Measurements from ENCODE around the gene HDAC9. TPM values are rescaled to one million over a fixed set of nuclear protein-coding genes. Genes with fewer than 3 reads are reported as not detected.

HDAC9 gene
- total RNA-seq, 1 experiment from 2014 or later, result 14.7 TPM

GRCh38 chr7:18488049-18488448 is 7.5 kb upstream of the HDAC9 start:
- TF ChIP-seq, protein P1, sequence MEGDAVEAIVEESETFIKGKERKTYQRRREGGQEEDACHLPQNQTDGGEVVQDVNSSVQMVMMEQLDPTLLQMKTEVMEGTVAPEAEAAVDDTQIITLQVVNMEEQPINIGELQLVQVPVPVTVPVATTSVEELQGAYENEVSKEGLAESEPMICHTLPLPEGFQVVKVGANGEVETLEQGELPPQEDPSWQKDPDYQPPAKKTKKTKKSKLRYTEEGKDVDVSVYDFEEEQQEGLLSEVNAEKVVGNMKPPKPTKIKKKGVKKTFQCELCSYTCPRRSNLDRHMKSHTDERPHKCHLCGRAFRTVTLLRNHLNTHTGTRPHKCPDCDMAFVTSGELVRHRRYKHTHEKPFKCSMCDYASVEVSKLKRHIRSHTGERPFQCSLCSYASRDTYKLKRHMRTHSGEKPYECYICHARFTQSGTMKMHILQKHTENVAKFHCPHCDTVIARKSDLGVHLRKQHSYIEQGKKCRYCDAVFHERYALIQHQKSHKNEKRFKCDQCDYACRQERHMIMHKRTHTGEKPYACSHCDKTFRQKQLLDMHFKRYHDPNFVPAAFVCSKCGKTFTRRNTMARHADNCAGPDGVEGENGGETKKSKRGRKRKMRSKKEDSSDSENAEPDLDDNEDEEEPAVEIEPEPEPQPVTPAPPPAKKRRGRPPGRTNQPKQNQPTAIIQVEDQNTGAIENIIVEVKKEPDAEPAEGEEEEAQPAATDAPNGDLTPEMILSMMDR (conservative IDR thresholded peaks at IDR 0.05), result no peak
- no peak for TF ChIP-seq EZH2 (IDR thresholded peaks at IDR 0.05; ENCODE audit: low read depth)
- H3K4me2 ChIP-seq, result no peak overlapping the region
- H3K27me3 ChIP-seq (ENCODE audit: insufficient read depth, low read depth), result no peaks in the 10 kb centered on the region
- intact Hi-C loops (cut with micrococcal nuclease; ENCODE audit: unreplicated experiment), result no loop called here
- CTCF ChIA-PET, result no interaction called here
- H3K9me3 ChIP-seq (ENCODE audit: insufficient read depth, low read depth), result no peaks in the 10 kb centered on the region
- no peak overlapping the region for H3K27ac ChIP-seq
- no TSS peak for BruUV-seq (replicated peaks)
- POLR2A ChIA-PET (ENCODE audit: unreplicated experiment), result no interaction called here
- H3K36me3 ChIP-seq (ENCODE audit: low read depth), result no peaks in the 10 kb centered on the region
- H2AFZ ChIP-seq, result 0 out of 2 replicates have a peak overlapping the region, but pooled peaks have one; percentile 4
- no peaks in the 10 kb centered on the region for H3F3A ChIP-seq (ENCODE audit: insufficient read depth, low read depth)
- H3K79me2 ChIP-seq (ENCODE audit: low read depth), result no peaks in the 10 kb centered on the region
- peaks cover 3% of the 10 kb centered on the region; the same call in 1 of the 2 replicates for H3K9me2 ChIP-seq (ENCODE audit: insufficient read depth)
- no peaks in the 10 kb centered on the region for H3K4me1 ChIP-seq (replicated peaks; ENCODE audit: insufficient read depth)
- no peak for DNase-seq
- no peak overlapping the region for H3K4me3 ChIP-seq
- no peaks in the 10 kb centered on the region for H4K20me1 ChIP-seq (ENCODE audit: insufficient read depth)

DNA sequence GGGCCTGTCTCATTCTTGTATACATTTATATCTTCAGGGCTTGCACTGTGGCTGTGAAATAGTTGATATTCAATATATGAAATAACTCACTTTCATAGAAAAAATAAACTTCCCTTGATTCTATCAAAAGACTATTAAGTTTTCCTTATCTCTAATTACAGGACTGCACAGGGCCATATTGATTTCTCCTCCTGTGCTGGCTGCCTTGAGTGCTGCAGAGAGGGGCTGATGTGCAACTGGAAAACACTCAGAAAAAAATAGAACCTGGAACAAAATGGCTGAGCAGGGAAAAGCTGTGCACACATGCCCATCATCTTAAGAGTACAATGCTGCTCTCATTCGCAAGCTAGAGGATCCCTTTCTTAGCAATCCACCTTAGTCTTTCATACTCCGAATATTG is 5.9 kb upstream of the HDAC9 start:
- H3K4me2 ChIP-seq, result no peak overlapping the region
- H3K9me3 ChIP-seq (ENCODE audit: insufficient read depth, low read depth), result no peaks in the 10 kb centered on the region; the same call in 1 of the 2 replicates
- no peaks in the 10 kb centered on the region for H3K79me2 ChIP-seq (ENCODE audit: low read depth)
- no peak overlapping the region for H3K4me3 ChIP-seq
- H4K20me1 ChIP-seq (ENCODE audit: insufficient read depth), result no peaks in the 10 kb centered on the region
- peaks cover 3% of the 10 kb centered on the region; the same call in 1 of the 2 replicates for H3K9me2 ChIP-seq (ENCODE audit: insufficient read depth)
- no peaks in the 10 kb centered on the region for H3K4me1 ChIP-seq (replicated peaks; ENCODE audit: insufficient read depth)
- CTCF ChIA-PET, result interaction anchor here (0.6 kb wide), 1 partner anchor 43 kb away, joined by 4 read pairs; no protein-coding TSS in a partner anchor
- intact Hi-C loops (cut with micrococcal nuclease; ENCODE audit: unreplicated experiment), result no loop called here
- H3K36me3 ChIP-seq (ENCODE audit: low read depth), result no peaks in the 10 kb centered on the region
- no peak overlapping the region for H2AFZ ChIP-seq
- no TSS peak for BruUV-seq (replicated peaks)
- H3K27me3 ChIP-seq (ENCODE audit: insufficient read depth, low read depth), result no peaks in the 10 kb centered on the region
- TF ChIP-seq EZH2 (IDR thresholded peaks at IDR 0.05; ENCODE audit: low read depth), result no peak
- TF ChIP-seq, protein P1 (conservative IDR thresholded peaks at IDR 0.05), result no peak
- no peaks in the 10 kb centered on the region for H3F3A ChIP-seq (ENCODE audit: insufficient read depth, low read depth)
- POLR2A ChIA-PET (ENCODE audit: unreplicated experiment), result no interaction called here
- no peak for DNase-seq
- H3K27ac ChIP-seq, result no peak overlapping the region

- Histone ChIP-seq H3K27ac (no peak overlapping the region), H3K79me2 (ENCODE audit: low read depth) (no peaks in the 10 kb centered on the region), H4K20me1 (ENCODE audit: insufficient read depth) (no peaks in the 10 kb centered on the region), H3F3A (ENCODE audit: insufficient read depth, low read depth) (no peaks in the 10 kb centered on the region), H3K4me1 (replicated peaks; ENCODE audit: insufficient read depth) (no peaks in the 10 kb centered on the region), H3K9me3 (ENCODE audit: insufficient read depth, low read depth) (no peaks in the 10 kb centered on the region; the same call in 1 of the 2 replicates), H3K4me3 (no peak overlapping the region), H2AFZ (no peak overlapping the region), H3K4me2 (no peak overlapping the region), H3K27me3 (ENCODE audit: insufficient read depth, low read depth) (no peaks in the 10 kb centered on the region), H3K36me3 (ENCODE audit: low read depth) (no peaks in the 10 kb centered on the region), H3K9me2 (ENCODE audit: insufficient read depth) (peaks cover 3% of the 10 kb centered on the region; the same call in 1 of the 2 replicates)
- POLR2A ChIA-PET (ENCODE audit: unreplicated experiment), result no interaction called here
- no TSS peak for BruUV-seq (replicated peaks)
- CTCF ChIA-PET, result no interaction called here
- intact Hi-C loops (cut with micrococcal nuclease; ENCODE audit: unreplicated experiment), result no loop called here
- DNase-seq, result no peak
- TF ChIP-seq, protein P1 (conservative IDR thresholded peaks at IDR 0.05), result no peak
- TF ChIP-seq EZH2 (IDR thresholded peaks at IDR 0.05; ENCODE audit: low read depth), result no peak
Measured at GRCh38 chr7:18491871-18492270, 3.7 kb upstream of the HDAC9 start.

Data from PC-9 (cell line).